ENCODE measurements around the gene OR2K2.
"Not testable (repeated sequence)": the region's sequence is repeated elsewhere in the genome, so short reads cannot be mapped to it uniquely, and the experiment has no call there.

The OR2K2 gene

GRCh38 chr9:111297066-111297824 lies 32.8 kb downstream of the OR2K2 start:
- DNase-seq (ENCODE audit: low spot score): no peak

DNA sequence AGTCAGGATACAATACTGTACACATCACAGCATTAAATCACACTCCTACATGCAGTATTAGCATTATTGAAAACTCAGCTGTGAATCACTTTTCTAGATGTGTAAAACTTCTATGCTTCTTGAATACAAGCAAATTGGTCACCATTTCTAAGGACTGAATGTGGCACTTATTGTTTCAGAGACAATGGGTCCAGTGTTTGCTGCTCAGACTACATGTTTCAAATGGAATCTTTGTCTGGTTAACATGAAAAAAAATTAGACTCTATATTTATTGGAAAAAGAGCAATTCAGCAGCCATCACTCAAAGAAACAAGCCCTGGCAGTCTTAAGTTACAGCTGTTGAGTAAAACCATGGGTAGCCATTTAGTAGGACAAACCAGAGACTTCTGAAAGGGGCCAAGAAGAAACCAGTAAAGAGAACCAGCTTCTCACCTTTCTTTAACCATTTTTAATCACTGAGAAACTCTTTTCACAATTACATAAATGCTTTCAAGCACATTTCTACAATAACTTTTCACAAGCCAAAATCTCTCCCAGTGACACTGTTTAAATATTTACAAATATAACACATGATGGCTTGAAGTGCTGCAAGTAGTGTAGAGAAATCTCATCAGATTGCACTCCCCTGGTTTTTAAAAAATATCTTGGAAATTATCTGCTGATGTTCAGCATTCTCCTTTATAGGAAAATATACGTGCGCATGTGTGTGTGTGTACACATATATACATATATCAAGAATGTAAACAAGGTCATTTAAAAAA lies 35.2 kb downstream of the OR2K2 start:
- DNase-seq (ENCODE audit: low spot score): no peak

GRCh38 chr9:111287127-111287526 lies 42.9 kb downstream of the OR2K2 start:
- DNase-seq (ENCODE audit: low spot score): no peak

DNA sequence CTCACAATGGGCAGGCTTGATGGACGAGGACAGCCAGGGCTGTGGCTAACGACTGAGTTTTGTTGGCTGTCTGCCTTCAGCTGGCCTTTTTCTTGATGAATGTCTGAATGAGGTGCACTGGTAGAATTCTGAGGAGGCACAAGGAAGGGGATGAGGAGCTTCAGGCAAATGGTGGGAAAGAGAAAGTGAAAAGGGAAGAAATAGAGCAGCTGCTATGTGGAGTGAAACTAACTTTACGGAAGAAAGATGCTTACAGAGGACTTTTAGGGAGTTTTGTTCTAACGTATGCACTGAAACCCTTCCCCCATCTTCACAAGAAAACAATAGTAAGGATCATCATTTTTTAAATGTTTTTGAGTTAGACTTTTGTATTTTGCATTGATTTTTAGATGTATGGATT lies 45.3 kb downstream of the OR2K2 start:
- no peak for DNase-seq (ENCODE audit: low spot score)

GRCh38 chr9:111282845-111283244 lies 47.2 kb downstream of the OR2K2 start:
- no peak for DNase-seq (ENCODE audit: low spot score)

- not testable (repeated sequence) for DNase-seq (ENCODE audit: low spot score)
Measured at GRCh38 chr9:111280795-111281194, 49.2 kb downstream of the OR2K2 start.

All from CD4-positive, alpha-beta T cell treated with Interleukin-6 at 100 ng/mL for 8 hours (primary cell).